Smooth muscle cell (in vitro differentiated cells): ENCODE results near the gene RAP1GAP. TPM values are rescaled to one million over a fixed set of nuclear protein-coding genes. Genes with fewer than 3 reads are reported as not detected.

ENCODE experiments used
- DNase-seq: peaks from one replicate; lab custom pipeline; 2025; ENCODE audit not compliant: unreplicated experiment; lab: John Stamatoyannopoulos, UW
- H2AFZ ChIP-seq: fragments of 200-600 bp; sonication (generic); 2 replicates; pipeline ENCODE4 v1.6.0; 2016; ENCODE audit warnings: antibody characterized with exemption, low read depth, mild to moderate bottlenecking
- H3F3A ChIP-seq: fragments of 200-600 bp; sonication (generic); 2 replicates; pipeline ENCODE4 v1.6.0; 2017; ENCODE audit warnings: antibody characterized with exemption, low read depth
- H3K27ac ChIP-seq: fragments of 200-600 bp; sonication (generic); 2 replicates; pipeline ENCODE4 v1.5.1; 2016; ENCODE audit warnings: low read depth, mild to moderate bottlenecking
- H3K27me3 ChIP-seq: fragments of 200-600 bp; sonication (generic); 2 replicates; pipeline ENCODE4 v1.6.1; 2016; ENCODE audit warnings: low read depth, mild to moderate bottlenecking
- H3K36me3 ChIP-seq: fragments of 200-600 bp; sonication (generic); 2 replicates; pipeline ENCODE4 v1.5.1; 2016; ENCODE audit warnings: low read depth
- H3K4me1 ChIP-seq: fragments of 200-600 bp; sonication (generic); 2 replicates; pipeline ENCODE4 v1.5.1; 2016; ENCODE audit warnings: low read depth
- H3K4me2 ChIP-seq: fragments of 200-600 bp; sonication (generic); 2 replicates; pipeline ENCODE4 v1.6.0; 2016; ENCODE audit warnings: mild to moderate bottlenecking
- H3K4me3 ChIP-seq: fragments of 200-600 bp; sonication (generic); 2 replicates; pipeline ENCODE4 v1.5.1; 2016; ENCODE audit warnings: mild to moderate bottlenecking
- H3K79me2 ChIP-seq: fragments of 200-600 bp; sonication (generic); 2 replicates; pipeline ENCODE4 v1.6.0; 2016; ENCODE audit warnings: low read depth, mild to moderate bottlenecking
- H3K9ac ChIP-seq: fragments of 200-600 bp; sonication (generic); 2 replicates; pipeline ENCODE4 v1.6.0; 2016; ENCODE audit warnings: low read depth
- H3K9me3 ChIP-seq: fragments of 200-600 bp; sonication (generic); replicated peaks from 2 replicates; pipeline ENCODE4 v1.5.1; 2016; ENCODE audit warnings: low read depth
- H4K20me1 ChIP-seq: fragments of 200-600 bp; sonication (generic); 2 replicates; pipeline ENCODE4 v1.6.0; 2016; ENCODE audit warnings: low read depth
- CTCF ChIP-seq: fragments of 200-600 bp; sonication (generic); IDR thresholded peaks from 2 replicates; pipeline ENCODE4 v1.5.1; 2017; ENCODE audit warnings: borderline replicate concordance, mild to moderate bottlenecking, antibody characterized with exemption; ENCODE audit not compliant: insufficient read depth, poor library complexity, severe bottlenecking
- WGBS: methylation state at CpG from one replicate; pipeline ENCODE4 v1.1.7; 2016; ENCODE audit warnings: low lambda C conversion rate; 5-methylcytosine and 5-hydroxymethylcytosine counted together
- polyA plus RNA-seq: library from polyadenylated mRNA; unstranded; fragments of >200 nt; fragmentation: Nextera tagmentation; extraction: Ambion mirVana; gene quantifications from 2 replicates; pipeline ENCODE4 v1.2.1, GENCODE V29; 2016
- total RNA-seq: library from RNA; depleted of rRNA; stranded (reverse); fragments of >200 nt; gene quantifications from 2 replicates; pipeline ENCODE4 v1.2.3, GENCODE V29; 2014

Gene RAP1GAP
- total and polyA plus RNA-seq, 2 experiments from 2014 or later, result 0.99 to 4.1 TPM

GRCh38 chr1:21604208-21604957 is 64.8 kb downstream of the RAP1GAP start:
- TF ChIP-seq CTCF, result no peak
- Histone ChIP-seq H3K4me2 (no peak overlapping the region), H3K27me3 (no peaks in the 10 kb centered on the region), H3K27ac (no peak overlapping the region), H3K4me1 (no peaks in the 10 kb centered on the region), H4K20me1 (no peaks in the 10 kb centered on the region), H3K9ac (no peak overlapping the region), H3K9me3 (no peaks in the 10 kb centered on the region), H3F3A (no peaks in the 10 kb centered on the region), H3K79me2 (no peaks in the 10 kb centered on the region), H3K36me3 (no peaks in the 10 kb centered on the region), H2AFZ (no peak overlapping the region), H3K4me3 (no peak overlapping the region)
- peak; percentile 14 for DNase-seq
- 67% methylated on average over 12 of the region's 12 CpGs for WGBS

GRCh38 chr1:21603177-21604138 is 65.7 kb downstream of the RAP1GAP start:
- DNase-seq, result no peak
- no peaks in the 10 kb centered on the region for H3F3A ChIP-seq
- H4K20me1 ChIP-seq, result no peaks in the 10 kb centered on the region
- no peak overlapping the region for H3K27ac ChIP-seq
- no peak overlapping the region for H3K4me3 ChIP-seq
- H3K4me1 ChIP-seq, result no peaks in the 10 kb centered on the region
- no peak overlapping the region for H3K9ac ChIP-seq
- no peaks in the 10 kb centered on the region for H3K36me3 ChIP-seq
- no peaks in the 10 kb centered on the region for H3K9me3 ChIP-seq
- TF ChIP-seq CTCF, result no peak
- H2AFZ ChIP-seq, result no peak overlapping the region
- WGBS, result 93% methylated on average over 38 of the region's 39 CpGs
- no peak overlapping the region for H3K4me2 ChIP-seq
- H3K79me2 ChIP-seq, result no peaks in the 10 kb centered on the region
- H3K27me3 ChIP-seq, result no peaks in the 10 kb centered on the region

GRCh38 chr1:21601278-21602048 is 67.7 kb downstream of the RAP1GAP start:
- Histone ChIP-seq H3K4me2 (no peak overlapping the region), H3K9ac (no peak overlapping the region), H3K4me1 (no peaks in the 10 kb centered on the region), H4K20me1 (no peaks in the 10 kb centered on the region), H3F3A (no peaks in the 10 kb centered on the region), H3K27ac (no peak overlapping the region), H3K79me2 (no peaks in the 10 kb centered on the region), H3K4me3 (no peak overlapping the region), H3K36me3 (no peaks in the 10 kb centered on the region), H3K9me3 (no peaks in the 10 kb centered on the region), H2AFZ (no peak overlapping the region), H3K27me3 (no peaks in the 10 kb centered on the region)
- no peak for TF ChIP-seq CTCF
- WGBS, result 93% methylated on average over 30 of the region's 30 CpGs
- DNase-seq, result no peak
